Pons (tissue), 1 donor: ENCODE data around the gene CFAP97D1.
A peak's percentile ranks its signal among the peaks of the same experiment; 100 is the strongest.
"Not testable (repeated sequence)": the region's sequence is repeated elsewhere in the genome, so short reads cannot be mapped to it uniquely, and the experiment has no call there.

Experiments used
- DNase-seq: peaks from one replicate; pipeline ENCODE4 v3.0.0-alpha.2; 2016; ENCODE audit warnings: low spot score

The CFAP97D1 gene

DNA sequence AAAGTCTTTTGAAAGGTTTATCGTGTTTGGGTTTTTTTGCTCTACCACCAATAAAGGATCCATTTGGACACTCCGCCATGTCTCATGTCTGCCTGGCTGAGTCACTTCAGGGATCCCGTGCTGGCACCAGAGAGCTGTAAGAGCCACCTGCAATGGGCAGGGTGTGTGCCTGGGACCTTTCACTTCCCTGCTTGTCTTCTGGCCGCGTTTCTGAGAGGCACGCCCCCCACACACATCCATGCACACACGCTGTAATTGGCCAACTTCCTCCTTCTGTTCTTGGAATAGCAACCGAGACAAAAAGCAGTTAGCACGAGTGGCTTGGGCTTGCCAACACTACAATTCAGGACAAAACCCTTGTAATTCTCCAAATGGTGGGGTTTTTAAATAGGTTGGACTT is 11.9 kb upstream of the CFAP97D1 start:
- peak; percentile 79 for DNase-seq

DNA sequence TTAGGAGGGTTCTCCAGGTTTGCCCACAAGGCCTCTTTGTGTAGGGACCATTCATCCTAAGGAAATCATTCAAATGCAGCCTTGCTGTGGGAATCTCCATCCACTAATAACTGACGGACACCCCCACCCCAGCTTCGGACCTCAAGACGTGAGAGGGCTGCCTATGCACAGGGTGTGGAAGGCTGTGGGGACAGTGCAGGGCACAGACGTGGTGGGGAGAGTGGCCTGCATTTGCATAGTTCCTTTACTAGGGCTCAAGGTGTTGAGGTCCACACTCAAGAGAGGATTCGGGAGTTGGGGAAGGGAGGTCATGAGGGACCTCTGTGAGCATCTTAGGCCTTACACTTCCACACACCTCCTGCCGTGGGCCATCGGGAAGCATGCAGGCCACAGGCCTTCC is 11.3 kb upstream of the CFAP97D1 start:
- DNase-seq: no peak

DNA sequence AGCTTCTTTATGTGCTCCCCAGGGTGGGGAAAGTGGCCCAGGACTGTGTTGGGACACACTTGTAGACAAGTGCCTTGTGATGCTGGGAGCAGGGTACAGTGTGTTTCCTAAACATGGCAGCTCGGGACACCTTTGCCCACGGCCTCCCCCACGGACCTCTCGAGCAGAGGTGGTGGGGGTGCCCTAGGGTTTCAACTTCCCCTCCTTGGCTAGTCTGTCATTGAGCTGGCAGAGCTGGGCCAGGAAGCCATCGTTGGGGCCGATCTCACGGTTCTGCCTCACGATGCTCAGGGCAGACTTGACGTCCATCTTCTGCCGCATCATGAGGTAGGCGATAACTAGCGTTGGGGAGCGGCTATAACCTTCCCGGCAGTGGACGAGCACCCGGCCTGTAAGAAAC is 10.8 kb upstream of the CFAP97D1 start:
- DNase-seq: no peak

DNA sequence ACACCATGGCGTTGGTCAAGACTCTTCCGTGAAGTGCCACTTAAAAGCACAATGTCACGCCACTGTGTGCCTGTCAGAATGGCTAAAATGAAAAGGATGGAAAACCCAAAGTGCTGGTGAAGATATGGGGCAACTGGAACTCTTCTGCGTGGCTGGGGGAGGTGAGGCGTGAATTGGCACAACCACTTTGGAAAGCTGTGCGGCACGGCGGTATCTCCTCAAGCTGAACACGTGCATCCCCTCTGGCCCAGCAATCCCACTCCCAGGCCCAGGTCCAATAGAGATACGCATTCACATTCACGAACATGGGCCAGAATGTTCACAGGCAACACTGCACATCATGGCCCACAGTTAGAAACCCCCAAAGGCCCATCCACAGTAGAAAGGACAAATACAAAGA is 10.4 kb upstream of the CFAP97D1 start:
- DNase-seq: no peak

DNA sequence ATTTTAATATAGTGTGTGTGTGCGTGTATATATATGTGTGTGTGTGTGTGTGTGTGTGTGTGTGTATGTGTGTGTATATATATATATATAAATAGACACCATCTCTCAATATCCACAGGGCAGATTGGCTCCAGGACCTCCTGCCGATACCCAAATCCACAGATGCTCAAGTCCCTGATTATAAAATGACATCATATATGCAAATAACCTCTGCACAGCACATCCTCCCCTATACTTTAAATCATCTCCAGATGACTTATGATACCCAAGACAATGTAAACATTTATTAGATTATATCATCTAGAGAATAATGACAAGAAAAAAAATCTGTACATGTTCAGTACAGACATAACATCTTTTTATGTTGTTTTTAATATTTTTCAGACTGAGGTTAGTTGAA is 9.3 kb upstream of the CFAP97D1 start:
- DNase-seq: no peak

DNA sequence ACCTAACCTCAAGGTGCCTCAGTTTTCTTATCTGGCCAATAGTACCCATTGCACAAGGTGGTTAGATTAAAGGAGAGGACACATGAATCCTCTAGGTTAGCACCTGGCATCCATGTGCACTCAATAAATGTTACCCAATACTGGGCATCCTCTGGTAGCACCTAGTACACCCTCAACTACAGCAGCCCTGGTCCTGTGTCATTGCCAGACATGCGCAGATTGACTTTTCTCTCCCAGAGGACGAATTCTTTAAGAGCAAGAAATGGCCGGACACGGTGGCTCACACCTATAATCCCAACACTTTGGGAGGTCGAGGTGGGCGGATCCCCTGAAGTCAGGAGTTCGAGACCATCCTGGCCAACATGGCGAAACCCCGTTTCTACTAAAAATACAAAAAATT is 8.8 kb upstream of the CFAP97D1 start:
- DNase-seq: no peak

DNA sequence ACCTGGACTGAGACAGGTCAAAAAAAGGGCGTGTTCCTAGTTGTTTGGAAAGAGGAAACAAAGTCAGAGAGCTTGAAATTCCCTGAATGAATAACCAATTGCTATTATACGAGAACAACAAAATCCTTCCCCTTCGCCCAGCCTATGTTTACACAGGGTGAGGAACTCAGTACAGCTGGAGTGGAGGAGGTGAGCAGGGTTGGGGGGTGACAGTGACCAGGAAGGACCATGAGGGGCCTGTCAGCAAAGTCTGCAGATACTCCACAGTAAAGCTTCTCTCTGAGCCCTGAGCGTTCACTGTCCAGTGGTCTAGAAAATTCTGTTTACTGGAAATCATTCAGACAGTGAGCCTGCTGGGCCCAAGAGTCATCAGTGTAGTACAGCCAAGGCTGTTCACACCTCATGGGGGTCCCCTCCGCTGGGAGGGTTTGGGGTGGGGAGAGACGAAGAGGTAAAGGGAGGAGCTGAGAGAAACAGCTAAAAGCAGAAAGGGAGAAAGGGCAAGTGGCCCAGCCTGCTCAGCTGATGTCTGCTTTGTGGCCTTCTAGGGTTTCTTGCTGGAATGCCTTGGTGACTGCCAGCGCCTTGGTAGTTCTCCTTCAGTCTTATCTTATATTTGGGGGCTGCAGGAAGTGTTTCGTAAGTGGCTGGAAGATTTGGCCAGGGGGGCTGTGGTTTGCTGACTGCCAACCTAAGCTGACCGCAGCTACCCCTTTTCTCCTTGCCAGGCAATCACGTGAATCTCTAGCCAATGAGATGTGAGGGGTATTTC is 7.2 kb upstream of the CFAP97D1 start:
- peak; percentile 78 for DNase-seq

DNA sequence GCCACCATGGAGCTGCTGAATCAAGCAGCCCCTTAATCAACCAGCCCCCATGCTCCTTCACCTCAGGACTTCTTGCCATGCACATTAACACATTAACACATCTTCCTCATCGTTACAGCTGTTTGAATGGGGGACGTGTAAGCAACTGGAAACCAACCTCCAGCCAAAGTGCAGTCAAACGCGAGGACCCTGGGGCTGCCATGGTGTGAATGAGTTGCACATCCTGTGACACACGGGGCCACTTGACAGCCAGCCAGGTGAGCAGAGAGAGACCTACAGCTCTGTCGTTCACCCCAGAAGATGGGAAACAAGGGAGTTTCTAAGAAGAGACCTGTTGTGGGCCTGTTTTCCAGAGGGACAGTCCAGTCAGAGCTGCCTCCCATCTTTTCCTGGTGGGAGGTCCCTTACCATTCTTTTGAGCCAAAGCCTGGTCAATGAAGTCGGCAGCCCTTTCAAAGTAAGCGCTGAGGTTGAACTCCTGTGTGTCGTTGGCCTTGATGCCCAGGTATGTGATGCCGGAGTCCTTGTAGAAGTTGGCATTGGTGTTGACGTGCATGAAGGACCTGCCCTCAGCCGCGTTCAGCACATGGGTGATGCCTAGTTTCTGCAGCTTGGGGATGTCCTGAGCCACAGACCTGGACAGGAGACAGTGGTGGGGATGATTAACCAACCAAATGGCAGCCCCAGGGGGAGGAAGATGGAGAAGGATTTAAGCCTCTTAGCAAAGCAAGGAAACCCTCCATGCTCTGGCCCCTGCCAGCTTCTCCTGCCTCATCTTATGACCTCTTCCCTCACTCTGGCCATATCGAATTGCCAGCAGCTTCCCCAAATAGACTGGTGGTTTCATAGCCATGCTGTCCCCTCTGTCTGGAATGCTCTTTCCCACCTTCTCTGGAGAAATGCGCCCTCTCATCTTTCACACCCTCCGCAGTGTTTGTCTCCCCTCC is 5.7 kb upstream of the CFAP97D1 start:
- no peak for DNase-seq

DNA sequence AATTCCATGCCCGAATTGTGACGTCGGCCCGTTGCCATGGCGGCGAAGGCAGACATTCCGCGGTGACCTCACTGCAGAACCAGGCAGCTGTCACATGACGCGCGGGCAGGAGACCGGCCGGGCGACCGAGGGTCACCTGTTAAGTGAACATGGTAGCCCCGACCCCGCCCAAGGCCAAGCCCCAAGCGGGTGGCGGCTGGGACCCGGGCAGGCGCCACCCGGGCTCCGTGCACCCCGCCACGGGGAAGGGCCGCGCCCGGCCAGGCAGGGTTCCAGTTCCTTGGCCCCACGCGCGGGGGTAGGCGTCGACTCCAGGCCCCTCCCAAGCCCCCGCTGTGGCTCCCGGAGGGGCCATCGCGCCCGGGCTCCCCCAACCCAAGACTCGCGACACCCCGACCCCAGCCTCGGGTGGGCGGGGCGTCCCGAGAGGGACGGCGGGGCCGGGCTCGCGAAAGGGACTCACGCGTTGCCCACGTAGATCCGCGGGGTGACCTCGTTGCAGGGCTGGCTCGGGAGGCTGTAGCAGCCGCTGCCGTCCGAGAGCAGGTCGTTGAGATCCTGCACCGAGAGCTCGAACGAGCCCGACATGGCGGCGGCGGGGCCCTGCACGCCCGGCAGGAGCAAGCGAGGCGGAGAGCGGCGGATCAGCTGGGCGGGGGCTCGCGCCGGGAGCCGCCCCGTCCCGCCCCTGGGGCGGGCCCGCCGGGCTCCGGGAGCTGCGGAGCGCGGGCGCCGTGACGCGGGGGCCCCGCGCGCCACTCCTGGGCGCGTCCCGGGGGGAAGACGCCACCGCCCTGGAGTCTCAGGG is 1.7 kb upstream of the CFAP97D1 start, which contains the start of gene DUSP3:
Gene DUSP3 (minus strand): TSS at position 641 of the 808 bp plus-strand sequence. CDS start 53 bp downstream, at position 588.
- DNase-seq: peak; percentile 83

DNA sequence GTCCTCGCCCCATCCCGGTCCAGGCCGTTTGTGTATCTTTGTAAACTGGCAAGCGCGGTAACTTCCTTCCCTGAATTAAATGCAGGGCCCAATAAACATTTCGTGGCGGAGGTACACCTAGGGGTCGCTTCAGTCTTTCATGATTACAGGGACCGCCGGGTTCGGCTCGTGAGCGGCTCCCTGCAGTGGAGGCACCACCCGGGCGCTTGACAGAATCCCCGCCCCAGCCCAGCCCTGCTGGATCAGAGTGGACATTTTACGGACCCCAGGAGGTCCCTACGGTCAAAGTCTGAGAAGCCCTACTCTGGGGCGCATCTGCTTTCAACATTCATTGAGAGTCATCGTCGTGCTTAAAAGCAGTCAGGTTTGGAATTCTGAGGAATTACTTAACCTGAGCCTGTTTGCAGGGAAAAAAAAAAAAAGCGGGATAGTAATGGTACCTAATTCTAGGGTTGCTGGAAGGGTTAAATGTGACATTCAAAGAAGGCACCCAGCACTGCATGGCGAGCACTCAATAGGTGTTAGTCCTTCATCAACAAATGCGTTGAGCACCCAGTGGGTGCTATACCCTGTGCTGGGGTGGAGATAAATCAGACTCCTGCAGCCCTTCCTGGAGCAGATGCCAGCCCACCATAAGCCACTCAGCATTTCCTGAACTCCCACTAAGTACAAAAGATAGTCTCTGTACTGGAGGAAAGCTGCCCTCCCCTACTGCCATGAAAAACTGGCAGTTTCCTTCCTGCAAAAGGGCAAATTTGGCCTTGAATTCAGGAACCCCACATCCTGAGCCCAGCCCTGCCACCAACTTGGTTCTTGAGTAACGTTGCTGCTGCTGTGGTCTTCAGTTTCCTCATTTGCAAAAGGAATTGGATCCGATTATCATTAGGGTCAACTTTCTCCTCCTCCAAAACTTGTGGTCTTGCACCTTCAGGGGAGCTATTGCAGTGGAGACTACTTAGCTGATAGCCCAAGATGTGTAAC is 800 bp upstream of the CFAP97D1 start:
- peak; percentile 43 for DNase-seq

DNA sequence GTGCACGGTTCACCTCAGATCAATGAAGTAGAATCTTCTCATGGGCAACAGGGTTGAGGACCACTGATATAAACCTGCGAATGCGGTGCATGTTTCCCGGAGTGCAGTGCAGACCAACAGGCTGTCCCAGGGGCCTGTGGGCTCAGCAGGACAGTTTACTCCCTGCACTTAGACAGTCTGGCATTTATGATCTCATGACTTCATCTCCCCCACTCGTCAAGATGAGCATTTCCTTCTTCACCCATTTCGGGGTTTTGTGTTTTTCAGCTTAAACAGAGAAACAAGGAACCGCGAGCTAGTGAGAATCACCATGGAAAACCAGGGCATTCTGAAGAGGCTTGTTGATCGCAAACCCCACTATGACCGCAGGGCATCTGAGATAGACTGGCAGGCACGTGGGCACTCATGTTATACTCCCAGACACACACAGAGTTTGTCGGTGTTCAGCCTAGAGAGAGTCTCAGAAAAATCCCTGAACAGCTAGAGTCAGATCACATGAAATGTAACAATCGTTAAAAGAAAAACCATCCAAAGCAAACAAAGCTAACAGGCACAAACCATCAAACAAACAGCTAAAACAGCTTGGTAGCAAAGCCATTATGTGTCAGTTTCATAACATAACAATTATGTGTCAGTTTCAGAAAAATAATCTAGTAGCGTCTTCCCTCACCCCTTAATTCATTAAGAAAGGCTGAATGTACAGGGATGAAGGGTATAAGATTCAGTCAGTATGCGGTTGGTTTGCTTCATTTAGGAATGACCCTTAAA is 2.9 kb downstream of the CFAP97D1 start:
- no peak for DNase-seq

DNA sequence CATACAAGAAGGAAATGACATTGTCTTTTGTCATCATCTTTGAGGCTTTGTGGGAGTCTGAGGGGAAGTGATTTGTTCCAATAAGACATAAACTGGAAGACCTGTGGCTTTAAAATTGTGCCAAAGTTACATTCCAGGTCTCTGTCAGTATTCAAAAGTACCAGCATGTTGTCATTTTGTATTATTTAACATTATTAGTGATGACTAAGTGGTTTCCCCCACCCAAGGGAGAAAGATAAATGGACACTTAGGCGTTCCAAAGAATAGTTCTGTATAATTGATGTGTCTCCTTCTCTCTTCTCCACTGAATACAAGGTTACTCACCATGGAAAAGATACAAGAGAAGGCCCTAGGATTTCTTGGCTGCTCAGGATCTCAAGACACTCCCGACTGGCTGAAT is 3.8 kb downstream of the CFAP97D1 start:
- DNase-seq: no peak

DNA sequence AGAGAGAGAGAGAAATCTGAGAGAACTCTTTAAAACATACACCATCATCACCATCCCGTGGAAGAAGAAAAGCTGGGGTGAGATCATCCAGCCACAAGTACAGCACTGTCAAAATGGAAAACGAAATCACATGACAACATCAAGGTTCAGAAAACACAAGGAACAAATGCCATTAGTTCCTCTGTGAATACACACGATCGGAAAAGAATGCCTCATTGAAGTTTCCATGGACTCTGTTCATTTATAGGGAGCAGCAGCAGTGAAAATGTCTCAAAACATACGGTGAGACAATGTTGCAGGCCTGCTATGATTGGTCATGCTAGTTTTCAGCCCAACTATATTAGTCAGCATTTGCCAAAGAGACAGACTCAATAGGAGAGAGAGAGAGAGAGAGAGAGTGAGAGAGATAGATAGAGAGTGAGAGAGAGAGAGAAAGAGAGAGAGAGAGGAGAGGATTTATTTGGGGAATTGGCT is 4.4 kb downstream of the CFAP97D1 start:
- DNase-seq: peak; percentile 77

DNA sequence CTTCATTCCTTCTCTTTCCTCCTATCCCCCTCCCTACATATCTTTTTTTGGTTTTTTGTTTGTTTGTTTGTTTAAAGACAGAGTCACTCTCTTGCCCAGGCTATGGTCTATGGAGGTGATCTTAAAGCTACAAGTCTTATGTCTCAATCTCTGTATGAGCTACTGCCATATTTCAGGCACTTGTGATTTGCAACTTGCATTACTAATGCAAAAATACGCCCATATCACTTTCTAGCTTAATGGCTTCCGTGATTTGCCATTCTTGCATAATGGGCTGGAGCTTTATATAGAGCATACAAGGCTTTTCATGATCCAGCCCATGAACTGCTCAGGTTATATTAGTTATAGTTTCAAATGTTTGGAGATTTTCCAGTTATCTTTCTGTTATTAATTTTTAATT is 7.5 kb downstream of the CFAP97D1 start:
- no peak for DNase-seq

DNA sequence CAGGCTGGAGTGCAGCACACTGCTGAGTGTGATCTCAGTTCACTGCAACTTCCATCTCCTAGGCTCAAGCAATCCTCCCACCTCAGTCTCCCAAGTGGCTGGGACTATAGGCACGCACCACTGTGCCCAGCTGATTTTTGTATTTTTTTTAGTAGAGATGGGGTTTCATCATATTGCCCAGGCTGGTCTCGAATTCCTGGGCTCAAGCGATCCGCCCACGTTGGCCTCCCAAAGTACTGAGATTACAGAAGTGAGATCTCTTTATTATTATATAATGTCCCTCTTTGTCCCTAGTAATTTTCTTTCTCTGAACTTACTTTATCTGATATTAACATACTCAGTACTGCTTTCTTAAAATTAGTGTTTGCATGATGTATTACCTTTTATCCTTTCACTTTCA is 8.3 kb downstream of the CFAP97D1 start:
- no peak for DNase-seq

DNA sequence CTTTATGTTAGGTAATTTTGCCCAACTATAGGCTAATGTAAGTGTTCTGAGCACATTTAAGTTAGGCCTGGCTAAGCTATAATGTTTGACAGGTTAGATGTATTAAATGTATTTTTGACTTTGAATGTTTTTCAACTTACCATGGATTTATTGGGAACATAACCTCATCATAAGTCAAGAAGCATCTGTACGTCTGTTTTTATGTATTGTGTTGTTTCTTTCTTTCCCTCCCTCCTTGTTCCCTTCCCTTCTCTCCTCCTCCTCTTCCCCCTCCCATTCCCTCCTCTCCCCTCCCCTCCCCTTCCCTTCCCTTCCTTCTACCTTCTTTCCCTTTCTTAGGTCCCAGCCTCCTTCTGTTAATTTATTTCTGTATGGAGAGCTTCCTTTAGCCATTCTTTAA is 9.2 kb downstream of the CFAP97D1 start:
- DNase-seq: no peak

DNA sequence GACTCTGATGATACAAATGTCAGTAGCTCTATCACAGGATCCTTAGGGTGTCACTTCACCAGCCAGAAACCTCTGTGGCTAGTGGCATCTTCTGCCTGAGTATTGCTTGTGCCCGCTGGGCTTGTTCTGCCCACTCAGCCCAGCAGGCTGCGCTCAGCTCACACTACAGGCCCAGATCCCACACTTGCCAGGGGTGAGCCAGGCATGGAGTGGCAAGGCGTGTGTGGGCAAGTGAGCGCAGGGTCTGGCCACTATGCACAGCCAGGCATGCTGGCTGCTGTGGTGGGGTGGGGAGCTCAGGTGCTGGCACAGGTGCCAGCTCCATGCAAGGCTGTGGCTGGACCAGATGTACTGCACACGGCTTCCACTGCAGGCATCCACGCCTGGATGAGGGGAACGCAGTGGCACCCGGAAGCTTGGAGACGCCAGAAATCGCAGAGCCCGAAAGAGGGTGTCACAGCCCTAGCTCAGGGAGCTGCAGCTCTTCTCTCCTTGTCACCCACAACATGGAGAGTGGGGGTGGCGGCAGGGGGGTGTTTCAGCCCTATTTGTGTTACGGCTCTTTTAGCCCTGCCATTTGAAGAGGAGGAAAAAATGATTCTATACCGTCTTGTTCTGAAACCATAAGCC is 10.2 kb downstream of the CFAP97D1 start:
- no peak for DNase-seq

DNA sequence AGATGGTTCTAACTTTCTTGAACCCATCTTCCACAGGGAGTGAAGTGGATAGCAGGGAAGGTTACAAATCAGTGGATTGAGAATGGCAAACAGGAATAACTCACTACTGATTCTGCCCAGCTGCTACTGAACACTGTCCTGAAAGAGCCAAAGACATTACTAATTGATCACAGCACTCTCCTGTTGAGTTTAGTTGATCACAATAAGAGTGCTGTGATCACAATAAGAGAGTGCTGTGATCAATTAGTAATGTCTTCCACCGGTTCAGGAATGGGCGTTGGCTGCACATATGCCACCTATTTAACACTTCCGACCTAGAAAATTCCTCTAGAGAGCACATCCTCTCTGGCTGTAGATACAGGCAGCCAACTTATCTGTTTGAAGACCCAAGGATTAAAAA is 11.4 kb downstream of the CFAP97D1 start:
- peak; percentile 75 for DNase-seq

DNA sequence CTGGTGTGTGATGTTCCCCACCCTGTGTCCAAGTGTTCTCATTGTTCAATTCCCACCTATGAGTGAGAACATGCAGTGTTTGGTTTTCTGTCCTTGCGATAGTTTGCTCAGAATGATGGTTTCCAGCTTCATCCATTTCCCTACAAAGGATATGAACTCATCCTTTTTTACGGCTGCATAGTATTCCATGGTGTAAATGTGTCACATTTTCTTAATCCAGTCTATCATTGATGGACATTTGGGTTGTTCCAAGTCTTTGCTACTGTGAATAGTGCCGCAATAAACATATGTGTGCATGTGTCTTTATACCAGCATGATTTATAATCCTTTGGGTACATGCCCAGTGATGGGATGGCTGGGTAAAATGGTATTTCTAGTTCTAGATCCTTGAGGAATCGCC is 12.4 kb downstream of the CFAP97D1 start:
- DNase-seq: not testable (repeated sequence)

DNA sequence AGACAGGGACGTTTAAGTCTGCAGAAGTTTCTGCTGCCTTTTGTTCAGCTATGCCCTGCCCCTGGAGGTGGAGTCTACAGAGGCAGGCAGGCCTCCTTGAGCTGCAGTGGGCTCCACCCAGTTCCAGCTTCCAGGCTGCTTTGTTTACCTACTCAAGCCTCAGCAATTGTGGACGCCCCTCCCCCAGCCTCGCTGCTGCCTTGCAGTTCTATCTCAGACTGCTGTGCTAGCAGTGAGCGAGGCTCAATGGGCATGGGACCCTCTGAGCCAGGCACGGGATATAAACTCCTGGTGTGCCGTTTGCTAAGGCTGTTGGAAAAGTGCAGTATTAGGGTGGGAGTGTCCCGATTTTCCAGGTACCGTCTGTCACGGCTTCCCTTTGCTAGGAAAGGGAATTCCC is 17.8 kb downstream of the CFAP97D1 start:
- not testable (repeated sequence) for DNase-seq
